Stomach (tissue), 9 donors: ENCODE results near the gene ZNF821. TPM values are rescaled to one million over a fixed set of nuclear protein-coding genes. Genes with fewer than 3 reads are reported as not detected.

Experiments used
- DNase-seq, 2 donors: peaks; one replicate each; pipeline versions ENCODE4 v3.0.0 to v3.0.0-alpha.2; 2013 to 2019
- H3K27ac ChIP-seq, 5 donors: fragments of 200-600 bp in 4 of 5; sonication (generic) in 4 of 5; one replicate each; pipeline ENCODE4 v1.5.1; 2013 to 2019; ENCODE audit warnings: mild to moderate bottlenecking in 1 of 5, moderate library complexity in 1 of 5
- H3K27me3 ChIP-seq, 3 donors: fragments of 200-600 bp; sonication (generic); one replicate each; pipeline ENCODE4 v1.5.1; 2017 to 2019; ENCODE audit warnings: mixed run types in 1 of 3
- H3K36me3 ChIP-seq, 4 donors: fragments of 200-600 bp; sonication (generic); 1 replicate in 3 of 4; 2 replicates in 1 of 4; pipeline ENCODE4 v1.5.1; 2016 to 2019
- H3K4me1 ChIP-seq, 4 donors: fragments of 200-600 bp; sonication (generic); one replicate each; pipeline ENCODE4 v1.5.1; 2016 to 2019
- H3K4me3 ChIP-seq, 4 donors: fragments of 200-600 bp; sonication (generic) in 3 of 4; one replicate each; pipeline ENCODE4 v1.5.1; 2016 to 2019; ENCODE audit warnings: mild to moderate bottlenecking in 1 of 4
- H3K9me3 ChIP-seq, 4 donors: fragments of 200-600 bp; sonication (generic); one replicate each; pipeline ENCODE4 v1.5.1; 2016 to 2019
- CTCF ChIP-seq, 7 experiments: fragments of 450-650 bp in 4 of 7; fragments of 200-600 bp in 3 of 7; sonication (generic) in 3 of 7; IDR thresholded peaks; one replicate each; pipeline ENCODE4 v1.5.1; 2016 to 2019; ENCODE audit warnings: antibody characterized with exemption in 7 of 7, control low read depth in 2 of 7, mild to moderate bottlenecking in 1 of 7
- EP300 ChIP-seq: sonication (generic); formaldehyde crosslinking; IDR thresholded peaks from one replicate; pipeline ENCODE4 v1.6.1; 2017; ENCODE audit warnings: antibody characterized with exemption
- POLR2A ChIP-seq, 4 donors: fragments of 450-650 bp; IDR thresholded peaks; one replicate each; pipeline ENCODE4 v1.6.1; 2016; ENCODE audit warnings: antibody characterized with exemption in 4 of 4, control low read depth in 2 of 4, mild to moderate bottlenecking in 1 of 4, moderate library complexity in 1 of 4
- POLR2AphosphoS5 ChIP-seq, 3 donors: sonication (generic); formaldehyde crosslinking; IDR thresholded peaks; one replicate each; pipeline ENCODE4 v1.6.1; 2016; ENCODE audit warnings: antibody characterized with exemption in 3 of 3
- WGBS, 5 donors: extraction: QIAGEN DNeasy Blood & Tissue Kit in 3 of 5; methylation state at CpG; one replicate each; pipeline versions ENCODE4 v1.1.5 to v1.1.7; 2013 to 2018; 5-methylcytosine and 5-hydroxymethylcytosine counted together
- intact Hi-C: fragments of 100-400 bp; cut with DNase I; formaldehyde crosslinking; loops from one replicate; pipeline ENCODE4 v1.15.1; 2023; ENCODE audit warnings: low total_unique reads
- polyA plus RNA-seq, 3 donors: library from polyadenylated mRNA; stranded (reverse); fragments of 200-250 nt; gene quantifications; one replicate each; pipeline ENCODE4 v1.2.3, GENCODE V29; 2013
- total RNA-seq, 5 donors: library from RNA; depleted of rRNA; stranded (reverse); fragments of >200 nt; gene quantifications; one replicate each; pipeline versions ENCODE4 v1.1.0 to v1.2.3, GENCODE V29; 2014 to 2016
- donor health status: healthy with polysubstance abuse.
- donor health status: Bipolar disorder and iron deficiency.
- donor health status: healthy.

ZNF821 gene
- total and polyA plus RNA-seq, 8 donors, result 0.45 to 240 (median 5.2) TPM

- intact Hi-C loops, result no loop called here
- H3K4me1 ChIP-seq, result peaks cover 43 to 81% (median 62%) of the 10 kb centered on the region in 4 donors
- TF ChIP-seq CTCF (IDR thresholded peaks at IDR 0.05), result no peak
- no peak for TF ChIP-seq POLR2AphosphoS5 (IDR thresholded peaks at IDR 0.05)
- no peak for TF ChIP-seq EP300
- no peak for TF ChIP-seq POLR2A (IDR thresholded peaks at IDR 0.05)
- no peaks in the 10 kb centered on the region for H3K9me3 ChIP-seq
- 93 to 97% (median 95%) methylated on average over 4 of the region's 4 CpGs for WGBS, 5 donors
- H3K36me3 ChIP-seq, result peaks cover 0 to 6% (median 2%) of the 10 kb centered on the region in 4 donors
- peak overlapping the region in 3 of 5 donors; percentile 52 to 68 (median 68) for H3K27ac ChIP-seq
- peak overlapping the region in 1 of 4 donors; percentile 8 for H3K4me3 ChIP-seq
- DNase-seq, result no peak
- H3K27me3 ChIP-seq, result no peaks in the 10 kb centered on the region
Measured at GRCh38 chr16:71899171-71899570, 15.2 kb upstream of the ZNF821 start.

GRCh38 chr16:71896764-71897368, 12.9 kb upstream of the ZNF821 start:
- intact Hi-C loops, result no loop called here
- Histone ChIP-seq H3K4me3 (peak overlapping the region; percentile 79 to 98 (median 90)), H3K4me1 (peaks cover 43 to 65% (median 57%) of the 10 kb centered on the region in 4 donors), H3K27me3 (no peaks in the 10 kb centered on the region), H3K27ac (peak overlapping the region; percentile 0 to 99 (median 96)), H3K9me3 (no peaks in the 10 kb centered on the region), H3K36me3 (peaks cover 0 to 4% (median 0%) of the 10 kb centered on the region in 4 donors)
- 36 to 49% (median 45%) methylated on average over 15 of the region's 15 CpGs for WGBS, 5 donors
- peak in 1 of 2 donors; percentile 14 for DNase-seq
- no peak for TF ChIP-seq POLR2A (IDR thresholded peaks at IDR 0.05)
- no peak for TF ChIP-seq EP300
- TF ChIP-seq CTCF (IDR thresholded peaks at IDR 0.05), result no peak

GRCh38 chr16:71895679-71896365, 11.8 kb upstream of the ZNF821 start:
- H3K4me1 ChIP-seq, result peaks cover 39 to 54% (median 48%) of the 10 kb centered on the region in 4 donors
- 0 to 1% (median 1%) methylated on average over 17 to 44 of the region's 44 CpGs for WGBS, 5 donors
- TF ChIP-seq EP300 (no peak), POLR2AphosphoS5 (IDR thresholded peaks at IDR 0.05) (peak in 1 of 3 donors; percentile 14), POLR2A (IDR thresholded peaks at IDR 0.05) (no peak)
- peak overlapping the region; percentile 79 to 98 (median 90) for H3K4me3 ChIP-seq
- peak overlapping the region; percentile 94 to 99 (median 96) for H3K27ac ChIP-seq
- peak; percentile 37 to 79 for DNase-seq
- intact Hi-C loops, result no loop called here
- H3K27me3 ChIP-seq, result no peaks in the 10 kb centered on the region
- H3K9me3 ChIP-seq, result no peaks in the 10 kb centered on the region
- peaks cover 0 to 4% (median 0%) of the 10 kb centered on the region in 4 donors for H3K36me3 ChIP-seq

- Histone ChIP-seq H3K4me1 (peaks cover 31 to 47% (median 44%) of the 10 kb centered on the region in 4 donors), H3K27ac (peak within 1 kb of the TSS; percentile 94 to 99 (median 96)), H3K4me3 (peak within 1 kb of the TSS; percentile 79 to 98 (median 90)), H3K27me3 (no peaks in the 10 kb centered on the region), H3K36me3 (peaks cover 0 to 4% (median 0%) of the 10 kb centered on the region in 4 donors), H3K9me3 (no peaks in the 10 kb centered on the region)
- intact Hi-C loops, result no loop called here
- WGBS, 5 donors, result 0 to 1% (median 0%) methylated on average over 36 to 67 of the region's 67 CpGs
- peak; percentile 98 to 99 for DNase-seq
- no peak for TF ChIP-seq EP300
- TF ChIP-seq POLR2AphosphoS5 (IDR thresholded peaks at IDR 0.05), result peak; percentile 86 to 95 (median 89)
- TF ChIP-seq CTCF (IDR thresholded peaks at IDR 0.05), result no peak
- TF ChIP-seq POLR2A (IDR thresholded peaks at IDR 0.05), result peak in 2 of 4 donors; percentile 53 to 79
Measured at GRCh38 chr16:71894921-71895678, 11.1 kb upstream of the ZNF821 start, which contains the start of gene IST1. Gene IST1, plus strand, starts transcription at chr16:71895531. Its CDS starts 20,110 bp downstream, at chr16:71915641.
